HCT116 (cell line): ENCODE measurements around the gene C10orf62.

ENCODE experiments used
- CEBPB ChIP-seq: IDR thresholded peaks from 2 replicates; pipeline ENCODE4 v1.6.1; 2012; ENCODE audit warnings: low read depth
- EZH2 ChIP-seq: fragments of 200-600 bp; sonication (generic); IDR thresholded peaks from 2 replicates; pipeline ENCODE4 v1.6.1; 2017; ENCODE audit warnings: antibody characterized with exemption, mixed run types
- MAX ChIP-seq: IDR thresholded peaks from 2 replicates; pipeline ENCODE4 v1.6.1; 2012
- POLR2A ChIP-seq: IDR thresholded peaks from 2 replicates; pipeline ENCODE4 v1.7.0; 2011; ENCODE audit warnings: borderline replicate concordance; ENCODE audit not compliant: insufficient read depth, insufficient read length; ENCODE audit errors: extremely low read depth
- POLR2AphosphoS5 ChIP-seq: IDR thresholded peaks from 2 replicates; pipeline ENCODE4 v1.6.1; 2011; ENCODE audit warnings: mild to moderate bottlenecking, low read depth, low read length, moderate library complexity
- SIN3A ChIP-seq: IDR thresholded peaks from 2 replicates; pipeline ENCODE4 v1.6.1; 2012; ENCODE audit warnings: low read depth
- SP1 ChIP-seq: IDR thresholded peaks from 2 replicates; pipeline ENCODE4 v1.6.1; 2012; ENCODE audit warnings: low read depth
- ZNF274 ChIP-seq: fragments of 200-500 bp; sonication (Bioruptor generic); IDR thresholded peaks from 2 replicates; pipeline ENCODE4 v1.6.1; 2014; ENCODE audit warnings: mild to moderate bottlenecking, low read depth, low read length, inconsistent platforms
- TF ChIP-seq, protein P1 (sequence below): IDR thresholded peaks from 2 replicates; pipeline ENCODE4 v1.6.1; 2012; ENCODE audit warnings: low read depth
- TF ChIP-seq, protein P2 (sequence below), 3 experiments: fragments of 200-600 bp in 1 of 3; sonication (generic) in 1 of 3; IDR thresholded peaks in 2 of 3; conservative IDR thresholded peaks in 1 of 3; 2 replicates each; pipeline ENCODE4 v1.5.1; 2012 to 2017; ENCODE audit warnings: low read depth in 2 of 3, low read length in 2 of 3, antibody characterized with exemption in 1 of 3, borderline replicate concordance in 1 of 3, control low read depth in 1 of 3, mild to moderate bottlenecking in 1 of 3, mixed read lengths in 1 of 3, mixed run types in 1 of 3, moderate library complexity in 1 of 3; ENCODE audit not compliant: insufficient read depth in 1 of 3
- TF ChIP-seq, protein P3 (sequence below): IDR thresholded peaks from 2 replicates; pipeline ENCODE4 v1.6.1; 2012

- no peak for TF ChIP-seq POLR2AphosphoS5
- TF ChIP-seq, protein P1, sequence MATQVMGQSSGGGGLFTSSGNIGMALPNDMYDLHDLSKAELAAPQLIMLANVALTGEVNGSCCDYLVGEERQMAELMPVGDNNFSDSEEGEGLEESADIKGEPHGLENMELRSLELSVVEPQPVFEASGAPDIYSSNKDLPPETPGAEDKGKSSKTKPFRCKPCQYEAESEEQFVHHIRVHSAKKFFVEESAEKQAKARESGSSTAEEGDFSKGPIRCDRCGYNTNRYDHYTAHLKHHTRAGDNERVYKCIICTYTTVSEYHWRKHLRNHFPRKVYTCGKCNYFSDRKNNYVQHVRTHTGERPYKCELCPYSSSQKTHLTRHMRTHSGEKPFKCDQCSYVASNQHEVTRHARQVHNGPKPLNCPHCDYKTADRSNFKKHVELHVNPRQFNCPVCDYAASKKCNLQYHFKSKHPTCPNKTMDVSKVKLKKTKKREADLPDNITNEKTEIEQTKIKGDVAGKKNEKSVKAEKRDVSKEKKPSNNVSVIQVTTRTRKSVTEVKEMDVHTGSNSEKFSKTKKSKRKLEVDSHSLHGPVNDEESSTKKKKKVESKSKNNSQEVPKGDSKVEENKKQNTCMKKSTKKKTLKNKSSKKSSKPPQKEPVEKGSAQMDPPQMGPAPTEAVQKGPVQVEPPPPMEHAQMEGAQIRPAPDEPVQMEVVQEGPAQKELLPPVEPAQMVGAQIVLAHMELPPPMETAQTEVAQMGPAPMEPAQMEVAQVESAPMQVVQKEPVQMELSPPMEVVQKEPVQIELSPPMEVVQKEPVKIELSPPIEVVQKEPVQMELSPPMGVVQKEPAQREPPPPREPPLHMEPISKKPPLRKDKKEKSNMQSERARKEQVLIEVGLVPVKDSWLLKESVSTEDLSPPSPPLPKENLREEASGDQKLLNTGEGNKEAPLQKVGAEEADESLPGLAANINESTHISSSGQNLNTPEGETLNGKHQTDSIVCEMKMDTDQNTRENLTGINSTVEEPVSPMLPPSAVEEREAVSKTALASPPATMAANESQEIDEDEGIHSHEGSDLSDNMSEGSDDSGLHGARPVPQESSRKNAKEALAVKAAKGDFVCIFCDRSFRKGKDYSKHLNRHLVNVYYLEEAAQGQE = no peak
- TF ChIP-seq POLR2A = no peak
- no peak for TF ChIP-seq MAX
- no peak for TF ChIP-seq SIN3A
- TF ChIP-seq, protein P2, sequence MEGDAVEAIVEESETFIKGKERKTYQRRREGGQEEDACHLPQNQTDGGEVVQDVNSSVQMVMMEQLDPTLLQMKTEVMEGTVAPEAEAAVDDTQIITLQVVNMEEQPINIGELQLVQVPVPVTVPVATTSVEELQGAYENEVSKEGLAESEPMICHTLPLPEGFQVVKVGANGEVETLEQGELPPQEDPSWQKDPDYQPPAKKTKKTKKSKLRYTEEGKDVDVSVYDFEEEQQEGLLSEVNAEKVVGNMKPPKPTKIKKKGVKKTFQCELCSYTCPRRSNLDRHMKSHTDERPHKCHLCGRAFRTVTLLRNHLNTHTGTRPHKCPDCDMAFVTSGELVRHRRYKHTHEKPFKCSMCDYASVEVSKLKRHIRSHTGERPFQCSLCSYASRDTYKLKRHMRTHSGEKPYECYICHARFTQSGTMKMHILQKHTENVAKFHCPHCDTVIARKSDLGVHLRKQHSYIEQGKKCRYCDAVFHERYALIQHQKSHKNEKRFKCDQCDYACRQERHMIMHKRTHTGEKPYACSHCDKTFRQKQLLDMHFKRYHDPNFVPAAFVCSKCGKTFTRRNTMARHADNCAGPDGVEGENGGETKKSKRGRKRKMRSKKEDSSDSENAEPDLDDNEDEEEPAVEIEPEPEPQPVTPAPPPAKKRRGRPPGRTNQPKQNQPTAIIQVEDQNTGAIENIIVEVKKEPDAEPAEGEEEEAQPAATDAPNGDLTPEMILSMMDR (IDR thresholded peaks at IDR 0.05 in 2 of 3, conservative IDR thresholded peaks at IDR 0.05 in 1 of 3; ENCODE audit: borderline replicate concordance in 1 of 3, insufficient read depth in 1 of 3, low read depth in 2 of 3, low read length in 2 of 3) = no peak
- TF ChIP-seq, protein P3, sequence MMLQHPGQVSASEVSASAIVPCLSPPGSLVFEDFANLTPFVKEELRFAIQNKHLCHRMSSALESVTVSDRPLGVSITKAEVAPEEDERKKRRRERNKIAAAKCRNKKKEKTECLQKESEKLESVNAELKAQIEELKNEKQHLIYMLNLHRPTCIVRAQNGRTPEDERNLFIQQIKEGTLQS = no peak
- no peak for TF ChIP-seq ZNF274
- no peak for TF ChIP-seq CEBPB
- no peak for TF ChIP-seq EZH2
- no peak for TF ChIP-seq SP1
Measured at GRCh38 chr10:97600616-97601015, 11.1 kb downstream of the C10orf62 start.
